Endothelial cell (in vitro differentiated cells): ENCODE measurements around the gene FAM98C. TPM values are rescaled to one million over a fixed set of nuclear protein-coding genes. Genes with fewer than 3 reads are reported as not detected.

Experiments
- DNase-seq: peaks from one replicate; pipeline ENCODE4 v3.0.0; 2021; ENCODE audit warnings: low spot score
- H3K27ac Mint-ChIP-seq: one replicate; pipeline ENCODE4 v1.8.0; 2021; ENCODE audit warnings: mixed read lengths, inconsistent platforms; ENCODE audit not compliant: unreplicated experiment
- H3K27me3 Mint-ChIP-seq: one replicate; pipeline ENCODE4 v1.8.0; 2021; ENCODE audit warnings: mild to moderate bottlenecking, moderate library complexity, mixed read lengths, inconsistent platforms; ENCODE audit not compliant: unreplicated experiment
- H3K36me3 Mint-ChIP-seq: one replicate; pipeline ENCODE4 v1.8.0; 2021; ENCODE audit warnings: mild to moderate bottlenecking, low read depth, mixed read lengths, inconsistent platforms; ENCODE audit not compliant: unreplicated experiment
- H3K4me1 Mint-ChIP-seq: one replicate; pipeline ENCODE4 v1.8.0; 2021; ENCODE audit warnings: mild to moderate bottlenecking, mixed read lengths, inconsistent platforms; ENCODE audit not compliant: unreplicated experiment
- H3K4me3 Mint-ChIP-seq: one replicate; pipeline ENCODE4 v1.8.0; 2021; ENCODE audit warnings: mild to moderate bottlenecking, mixed read lengths, inconsistent platforms; ENCODE audit not compliant: unreplicated experiment
- H3K9me3 Mint-ChIP-seq: one replicate; pipeline ENCODE4 v1.8.0; 2021; ENCODE audit warnings: mixed read lengths, inconsistent platforms; ENCODE audit not compliant: unreplicated experiment
- CTCF ChIP-seq: fragments of 200-600 bp; sonication (generic); IDR thresholded peaks from one replicate; pipeline ENCODE4 v1.5.0; 2021; ENCODE audit warnings: antibody characterized with exemption; ENCODE audit not compliant: unreplicated experiment
- long read RNA-seq: library from polyadenylated mRNA; unstranded; transcript quantifications from one replicate; pipeline ENCODE4 v2.0.0, GENCODE V29; 2020; ENCODE audit not compliant: unreplicated experiment
- total RNA-seq: library from RNA; stranded (reverse); fragmentation: NEBNext Ultra II Directional; extraction: Animal tissue kit (Norgen Biotek cat#: 25700); gene quantifications from one replicate; pipeline ENCODE4 v1.2.1, GENCODE V29; 2021; ENCODE audit not compliant: unreplicated experiment

FAM98C gene
- total RNA-seq, result 10.6 TPM
- long read RNA-seq, partial matches to known transcripts, result 0 of 5 reads
- long read RNA-seq, other reads (novel, unspliced or antisense), result 2 of 5 reads

DNA sequence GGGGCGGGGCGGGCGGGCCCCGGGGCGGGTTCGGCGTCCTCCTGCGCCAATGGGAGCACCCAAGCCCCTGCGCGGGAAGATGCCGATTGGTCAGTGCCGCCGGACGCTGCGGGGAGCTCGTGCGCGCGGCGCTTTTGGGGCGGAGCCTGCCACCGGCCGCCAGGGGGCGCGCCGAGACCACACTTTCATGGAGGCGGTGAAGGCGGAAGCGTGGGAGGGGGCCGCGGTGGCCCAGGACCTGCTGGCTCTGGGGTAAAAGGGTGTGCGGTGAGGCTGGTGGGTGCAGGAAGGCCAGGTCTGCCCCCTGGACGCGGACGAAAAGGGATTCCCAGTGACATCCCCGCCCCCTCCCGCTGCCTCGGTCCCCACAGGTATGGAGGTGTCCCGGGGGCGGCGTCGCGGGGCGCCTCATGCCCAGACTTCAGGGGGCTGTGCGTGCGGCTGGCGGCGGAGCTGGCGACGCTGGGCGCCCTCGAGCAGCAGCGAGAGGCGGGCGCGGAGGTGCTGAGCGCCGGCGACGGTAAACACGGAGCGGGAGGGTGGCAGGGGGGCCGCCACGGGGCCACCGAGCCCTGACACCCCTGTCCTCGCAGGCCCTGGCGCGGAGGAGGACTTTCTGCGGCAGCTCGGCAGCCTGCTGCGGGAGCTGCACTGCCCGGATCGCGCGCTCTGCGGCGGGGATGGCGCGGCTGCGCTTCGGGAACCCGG is at the start of gene FAM98C:
Gene FAM98C, plus strand, starts transcription at position 127 of the 708 bp plus-strand sequence. Its CDS starts 61 bp downstream, at position 188.
- peak; percentile 99 for DNase-seq
- H3K27ac Mint-ChIP-seq, result peak within 1 kb of the TSS; percentile 67
- H3K4me3 Mint-ChIP-seq, result peak within 1 kb of the TSS; percentile 87
- TF ChIP-seq CTCF, result peak; percentile 99
- H3K9me3 Mint-ChIP-seq, result no peaks in the 10 kb centered on the region
- H3K4me1 Mint-ChIP-seq, result peaks cover 18% of the 10 kb centered on the region
- peaks cover 19% of the 10 kb centered on the region for H3K27me3 Mint-ChIP-seq
- H3K36me3 Mint-ChIP-seq, result no peaks in the 10 kb centered on the region

DNA sequence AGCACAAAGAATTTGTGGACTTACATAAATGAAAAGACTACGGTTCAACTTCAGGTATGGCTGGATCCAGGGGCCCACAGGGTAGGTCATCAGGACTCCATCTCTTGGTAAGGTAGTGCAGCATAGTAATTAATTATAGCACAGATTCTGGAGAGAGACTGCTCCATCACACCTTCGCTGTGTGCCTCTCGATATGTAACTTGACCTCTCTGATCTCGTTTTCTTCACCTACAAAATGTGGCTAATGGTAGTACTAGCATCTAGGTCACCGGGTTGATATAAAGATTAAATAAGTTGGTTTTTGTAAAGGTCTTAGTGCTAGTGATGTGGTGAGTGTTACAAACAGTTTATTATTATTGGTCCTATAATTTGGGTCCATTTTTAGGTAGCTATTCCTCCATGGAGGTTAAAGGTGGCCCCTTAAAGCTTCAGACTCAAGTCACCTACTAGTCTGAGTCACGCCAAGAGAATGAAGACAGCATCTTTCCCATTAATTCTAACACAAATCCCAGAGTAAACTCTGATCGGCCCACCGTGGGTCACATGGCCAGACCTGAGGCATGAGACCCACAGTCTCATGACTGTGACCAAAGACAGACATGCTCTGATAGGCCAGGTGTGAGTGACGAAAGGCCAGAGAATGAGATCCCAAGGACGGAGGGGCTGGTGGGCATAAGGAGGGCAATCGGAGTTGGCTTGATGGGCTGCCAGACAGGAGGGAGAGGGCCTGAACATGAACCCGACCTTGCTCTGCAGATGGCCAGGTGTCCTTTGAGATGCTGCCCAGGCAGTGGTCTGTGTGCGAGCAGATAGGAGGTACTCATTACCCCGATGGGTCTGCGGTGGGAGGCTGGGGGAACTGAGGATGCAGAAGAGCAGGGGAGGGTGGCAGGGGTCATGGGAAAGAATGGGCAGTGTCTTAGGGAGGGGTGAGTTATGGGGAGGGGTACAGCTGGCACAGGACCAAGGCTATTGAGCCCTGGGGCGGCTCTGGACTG is 46.9 kb upstream of the FAM98C start:
- Mint-ChIP-seq H3K4me3 (no peak overlapping the region), H3K4me1 (peaks cover 5% of the 10 kb centered on the region), H3K9me3 (no peaks in the 10 kb centered on the region), H3K27me3 (peaks cover 19% of the 10 kb centered on the region), H3K27ac (no peak overlapping the region), H3K36me3 (peaks cover 6% of the 10 kb centered on the region)
- DNase-seq, result no peak
- no peak for TF ChIP-seq CTCF

- no peak overlapping the region for H3K4me3 Mint-ChIP-seq
- no peak for DNase-seq
- H3K4me1 Mint-ChIP-seq, result peaks cover 7% of the 10 kb centered on the region
- H3K36me3 Mint-ChIP-seq, result peaks cover 6% of the 10 kb centered on the region
- H3K9me3 Mint-ChIP-seq, result no peaks in the 10 kb centered on the region
- H3K27ac Mint-ChIP-seq, result no peak overlapping the region
- TF ChIP-seq CTCF, result no peak
- H3K27me3 Mint-ChIP-seq, result peaks cover 21% of the 10 kb centered on the region
These were observed 44.8 kb upstream of the FAM98C start for GRCh38 chr19:38358071-38358470.

DNA sequence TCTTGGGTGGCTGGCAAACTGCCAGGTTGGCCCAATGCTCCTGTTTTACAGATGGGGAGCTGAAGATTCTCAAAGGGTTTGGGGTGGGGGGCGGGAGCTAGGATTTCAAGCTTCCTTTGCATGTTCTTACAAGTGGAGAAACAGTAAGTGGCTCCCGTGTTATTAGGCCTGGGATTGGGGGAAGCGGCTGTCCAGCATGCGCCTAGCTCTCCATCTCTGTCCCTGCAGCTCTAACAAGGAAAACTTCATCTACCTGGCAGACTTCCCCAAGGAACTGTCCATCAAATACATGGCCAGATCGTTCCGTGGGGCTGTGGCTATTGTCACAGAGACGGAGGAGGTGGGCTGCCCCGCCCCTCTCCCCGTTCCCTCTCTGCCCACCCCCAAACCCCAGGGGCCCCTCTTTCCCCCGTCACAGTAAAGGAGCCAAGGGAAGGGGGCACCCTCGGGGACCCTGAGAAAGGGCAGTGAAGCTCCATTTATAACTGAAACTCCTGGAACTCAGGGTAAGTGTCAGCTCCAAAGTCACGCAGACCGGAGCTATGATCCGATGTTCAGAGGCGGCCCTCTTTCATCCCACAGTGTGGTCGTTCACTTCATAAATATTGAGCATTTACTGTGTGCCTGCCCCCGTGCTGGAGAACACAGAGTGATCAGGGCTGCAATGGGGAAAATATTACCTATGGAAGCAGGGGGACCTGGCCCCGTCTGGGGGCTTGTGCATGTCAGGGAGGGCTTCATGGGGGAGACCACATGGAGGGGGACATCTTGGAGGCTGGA is 43.5 kb upstream of the FAM98C start:
- no peak for DNase-seq
- H3K27me3 Mint-ChIP-seq, result peaks cover 23% of the 10 kb centered on the region
- H3K9me3 Mint-ChIP-seq, result no peaks in the 10 kb centered on the region
- H3K4me1 Mint-ChIP-seq, result peaks cover 7% of the 10 kb centered on the region
- H3K4me3 Mint-ChIP-seq, result no peak overlapping the region
- H3K27ac Mint-ChIP-seq, result no peak overlapping the region
- peaks cover 6% of the 10 kb centered on the region for H3K36me3 Mint-ChIP-seq
- TF ChIP-seq CTCF, result no peak
